Breast epithelium (tissue), 4 donors: ENCODE results near the gene RARA. TPM values are rescaled to one million over a fixed set of nuclear protein-coding genes. Genes with fewer than 3 reads are reported as not detected.

Source experiments
- DNase-seq, 2 donors: peaks; one replicate each; pipeline ENCODE4 v3.0.0-alpha.2; 2019; ENCODE audit warnings: low spot score in 2 of 2
- H3K27ac ChIP-seq, 2 donors: fragments of 200-600 bp; sonication (generic) in 1 of 2; one replicate each; pipeline ENCODE4 v1.5.1; 2016 to 2019; ENCODE audit warnings: mild to moderate bottlenecking in 1 of 2
- H3K27me3 ChIP-seq, 2 donors: fragments of 200-600 bp; sonication (generic) in 1 of 2; one replicate each; pipeline versions ENCODE4 v1.5.1 to v1.6.0; 2017 to 2019; ENCODE audit warnings: control low read depth in 1 of 2, mild to moderate bottlenecking in 1 of 2
- H3K36me3 ChIP-seq: fragments of 200-600 bp; one replicate; pipeline ENCODE4 v1.5.1; 2019
- H3K4me1 ChIP-seq, 2 donors: fragments of 200-600 bp; sonication (generic); one replicate each; pipeline ENCODE4 v1.5.1; 2016 to 2019; ENCODE audit warnings: control low read depth in 1 of 2
- H3K4me3 ChIP-seq, 3 donors: fragments of 200-600 bp; sonication (generic); 1 replicate in 2 of 3; 2 replicates in 1 of 3; pipeline ENCODE4 v1.5.1; 2016 to 2019; ENCODE audit warnings: mild to moderate bottlenecking in 3 of 3, moderate library complexity in 2 of 3
- H3K9me3 ChIP-seq, 2 donors: fragments of 200-600 bp; sonication (generic) in 1 of 2; one replicate each; pipeline ENCODE4 v1.5.1; 2016 to 2019; ENCODE audit warnings: control low read depth in 1 of 2
- POLR2A ChIP-seq: fragments of 450-650 bp; IDR thresholded peaks from one replicate; pipeline ENCODE4 v1.6.1; 2016; ENCODE audit warnings: antibody characterized with exemption, mild to moderate bottlenecking, moderate library complexity
- POLR2AphosphoS5 ChIP-seq, 3 donors: sonication (generic); formaldehyde crosslinking; IDR thresholded peaks; one replicate each; pipeline ENCODE4 v1.6.1; 2017; ENCODE audit warnings: antibody characterized with exemption in 3 of 3
- intact Hi-C: fragments of 100-400 bp; cut with DNase I; formaldehyde crosslinking; loops from one replicate; pipeline ENCODE4 v1.15.1; 2023; ENCODE audit warnings: low total_unique reads
- total RNA-seq, 3 donors: library from RNA; depleted of rRNA; stranded (reverse); fragments of >200 nt; gene quantifications; one replicate each; pipeline ENCODE4 v1.1.0, GENCODE V29; 2016
- TF ChIP-seq, protein P1 (sequence below), 3 donors: fragments of 450-650 bp; IDR thresholded peaks; one replicate each; pipeline ENCODE4 v1.5.1; 2016 to 2017; ENCODE audit warnings: antibody characterized with exemption in 3 of 3, mild to moderate bottlenecking in 3 of 3, moderate library complexity in 3 of 3

RARA gene
- total RNA-seq, 3 donors from 2014 or later: 14.2 to 31.2 (median 25.2) TPM

- peak overlapping the region; percentile 65 to 98 for H3K27ac ChIP-seq
- TF ChIP-seq, protein P1, sequence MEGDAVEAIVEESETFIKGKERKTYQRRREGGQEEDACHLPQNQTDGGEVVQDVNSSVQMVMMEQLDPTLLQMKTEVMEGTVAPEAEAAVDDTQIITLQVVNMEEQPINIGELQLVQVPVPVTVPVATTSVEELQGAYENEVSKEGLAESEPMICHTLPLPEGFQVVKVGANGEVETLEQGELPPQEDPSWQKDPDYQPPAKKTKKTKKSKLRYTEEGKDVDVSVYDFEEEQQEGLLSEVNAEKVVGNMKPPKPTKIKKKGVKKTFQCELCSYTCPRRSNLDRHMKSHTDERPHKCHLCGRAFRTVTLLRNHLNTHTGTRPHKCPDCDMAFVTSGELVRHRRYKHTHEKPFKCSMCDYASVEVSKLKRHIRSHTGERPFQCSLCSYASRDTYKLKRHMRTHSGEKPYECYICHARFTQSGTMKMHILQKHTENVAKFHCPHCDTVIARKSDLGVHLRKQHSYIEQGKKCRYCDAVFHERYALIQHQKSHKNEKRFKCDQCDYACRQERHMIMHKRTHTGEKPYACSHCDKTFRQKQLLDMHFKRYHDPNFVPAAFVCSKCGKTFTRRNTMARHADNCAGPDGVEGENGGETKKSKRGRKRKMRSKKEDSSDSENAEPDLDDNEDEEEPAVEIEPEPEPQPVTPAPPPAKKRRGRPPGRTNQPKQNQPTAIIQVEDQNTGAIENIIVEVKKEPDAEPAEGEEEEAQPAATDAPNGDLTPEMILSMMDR (IDR thresholded peaks at IDR 0.05): no peak
- no peak for TF ChIP-seq POLR2A
- no peak for TF ChIP-seq POLR2AphosphoS5 (IDR thresholded peaks at IDR 0.05)
- H3K4me1 ChIP-seq: peaks cover 14 to 33% of the 10 kb centered on the region in 2 donors
Measured at GRCh38 chr17:40338941-40339649, 30.1 kb downstream of the RARA start.

GRCh38 chr17:40340327-40340726 lies 31.3 kb downstream of the RARA start:
- intact Hi-C loops: no loop called here
- Histone ChIP-seq H3K4me1 (peaks cover 4 to 27% of the 10 kb centered on the region in 2 donors), H3K9me3 (no peaks in the 10 kb centered on the region), H3K4me3 (peak overlapping the region in 1 of 3 donors; percentile 81), H3K27me3 (no peaks in the 10 kb centered on the region), H3K36me3 (no peaks in the 10 kb centered on the region), H3K27ac (peak overlapping the region; percentile 97 to 98)
- no peak for DNase-seq
- TF ChIP-seq, protein P1 (IDR thresholded peaks at IDR 0.05): no peak
- TF ChIP-seq POLR2A (no peak), POLR2AphosphoS5 (IDR thresholded peaks at IDR 0.05) (no peak)

More at GRCh38 chr17:40338941-40339649, 30.1 kb downstream of the RARA start:
- no peak for DNase-seq
- H3K27me3 ChIP-seq: no peaks in the 10 kb centered on the region
- H3K4me3 ChIP-seq: no peak overlapping the region
- no peaks in the 10 kb centered on the region for H3K9me3 ChIP-seq
- H3K36me3 ChIP-seq: no peaks in the 10 kb centered on the region
- intact Hi-C loops: no loop called here

- TF ChIP-seq POLR2A: no peak
- TF ChIP-seq POLR2AphosphoS5 (IDR thresholded peaks at IDR 0.05): peak; percentile 79 to 93 (median 90)
- TF ChIP-seq, protein P1 (IDR thresholded peaks at IDR 0.05): peak in 1 of 3 donors; percentile 15
- H3K36me3 ChIP-seq: no peaks in the 10 kb centered on the region
- no peaks in the 10 kb centered on the region for H3K9me3 ChIP-seq
- peak overlapping the region; percentile 97 to 98 for H3K27ac ChIP-seq
- H3K4me1 ChIP-seq: peaks cover 4 to 24% of the 10 kb centered on the region in 2 donors
- peak overlapping the region; percentile 67 to 89 (median 81) for H3K4me3 ChIP-seq
- DNase-seq: peak; percentile 89 to 91
- intact Hi-C loops: no loop called here
- H3K27me3 ChIP-seq: no peaks in the 10 kb centered on the region
Measured at GRCh38 chr17:40340880-40341807, 32.2 kb downstream of the RARA start.

- DNase-seq: peak; percentile 68 to 80
- Histone ChIP-seq H3K36me3 (no peaks in the 10 kb centered on the region), H3K27me3 (no peaks in the 10 kb centered on the region), H3K4me1 (peaks cover 12 to 32% of the 10 kb centered on the region in 2 donors), H3K9me3 (no peaks in the 10 kb centered on the region), H3K4me3 (peak overlapping the region; percentile 67 to 89 (median 81)), H3K27ac (peak overlapping the region; percentile 97 to 98)
- TF ChIP-seq POLR2AphosphoS5 (IDR thresholded peaks at IDR 0.05) (peak in 1 of 3 donors; percentile 19), POLR2A (no peak)
- intact Hi-C loops: no loop called here
Measured at GRCh38 chr17:40341808-40342503, 33.0 kb downstream of the RARA start.

- Histone ChIP-seq H3K9me3 (no peaks in the 10 kb centered on the region), H3K36me3 (no peaks in the 10 kb centered on the region), H3K4me3 (peak overlapping the region; percentile 67 to 89 (median 81)), H3K27ac (peak overlapping the region; percentile 97 to 98), H3K27me3 (no peaks in the 10 kb centered on the region), H3K4me1 (peaks cover 13 to 39% of the 10 kb centered on the region in 2 donors)
- DNase-seq: no peak
- intact Hi-C loops: no loop called here
- TF ChIP-seq, protein P1 (IDR thresholded peaks at IDR 0.05): no peak
- peak in 1 of 3 donors; percentile 11 for TF ChIP-seq POLR2AphosphoS5 (IDR thresholded peaks at IDR 0.05)
Measured at GRCh38 chr17:40342504-40343218, 33.7 kb downstream of the RARA start.
